NCI-H226 (cell line): Measurements from ENCODE around the gene TXN2.
A peak's percentile ranks its signal among the peaks of the same experiment; 100 is the strongest.
"Not testable (repeated sequence)": the region's sequence is repeated elsewhere in the genome, so short reads cannot be mapped to it uniquely, and the experiment has no call there.

ENCODE experiments used
- DNase-seq: peaks from one replicate; pipeline ENCODE4 v3.0.0-alpha.2; 2015

TXN2 gene, protein sequence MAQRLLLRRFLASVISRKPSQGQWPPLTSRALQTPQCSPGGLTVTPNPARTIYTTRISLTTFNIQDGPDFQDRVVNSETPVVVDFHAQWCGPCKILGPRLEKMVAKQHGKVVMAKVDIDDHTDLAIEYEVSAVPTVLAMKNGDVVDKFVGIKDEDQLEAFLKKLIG

DNA sequence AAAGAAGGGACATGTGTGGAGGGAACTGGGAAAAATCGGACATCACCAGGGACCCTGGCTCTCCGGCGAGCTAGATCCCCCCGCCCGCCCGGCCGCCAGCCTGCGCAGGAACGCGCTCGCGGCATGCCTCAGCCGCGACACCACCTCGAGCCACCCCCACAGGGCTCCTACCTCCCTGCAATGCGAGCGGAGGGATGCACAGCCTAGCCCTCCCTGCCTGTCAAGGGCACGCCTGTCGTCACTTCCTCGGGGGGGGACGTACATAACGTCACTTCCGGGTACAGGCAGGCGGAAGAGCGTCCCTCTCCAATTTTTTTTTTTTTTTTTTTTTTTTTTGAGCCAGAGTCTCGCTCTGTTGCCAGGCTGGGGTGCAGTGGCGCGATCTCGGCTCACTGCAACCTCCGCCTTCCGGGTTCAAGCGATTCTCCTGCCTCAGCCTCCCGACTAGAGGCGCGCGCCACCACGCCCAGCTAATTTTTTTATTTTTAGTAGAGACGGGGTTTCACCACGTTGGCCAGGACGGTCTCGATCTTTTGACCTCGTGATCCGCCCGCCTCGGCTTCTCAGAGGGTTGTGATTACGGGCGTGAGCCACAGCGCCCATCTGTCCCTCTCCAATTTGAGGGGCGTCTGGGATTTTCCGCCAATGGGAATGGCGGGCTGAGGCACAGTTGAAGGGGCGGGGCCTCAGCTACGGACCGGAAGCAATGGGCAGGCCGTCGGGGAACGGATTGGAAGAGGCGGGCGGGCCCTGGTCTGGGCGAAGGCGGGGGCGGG is at the start of gene TXN2:
TXN2 (minus strand) TSS at position 248 of the 776 bp plus-strand sequence. CDS start 803 bp downstream, outside the sequence.
- DNase-seq: peak; percentile 75

DNA sequence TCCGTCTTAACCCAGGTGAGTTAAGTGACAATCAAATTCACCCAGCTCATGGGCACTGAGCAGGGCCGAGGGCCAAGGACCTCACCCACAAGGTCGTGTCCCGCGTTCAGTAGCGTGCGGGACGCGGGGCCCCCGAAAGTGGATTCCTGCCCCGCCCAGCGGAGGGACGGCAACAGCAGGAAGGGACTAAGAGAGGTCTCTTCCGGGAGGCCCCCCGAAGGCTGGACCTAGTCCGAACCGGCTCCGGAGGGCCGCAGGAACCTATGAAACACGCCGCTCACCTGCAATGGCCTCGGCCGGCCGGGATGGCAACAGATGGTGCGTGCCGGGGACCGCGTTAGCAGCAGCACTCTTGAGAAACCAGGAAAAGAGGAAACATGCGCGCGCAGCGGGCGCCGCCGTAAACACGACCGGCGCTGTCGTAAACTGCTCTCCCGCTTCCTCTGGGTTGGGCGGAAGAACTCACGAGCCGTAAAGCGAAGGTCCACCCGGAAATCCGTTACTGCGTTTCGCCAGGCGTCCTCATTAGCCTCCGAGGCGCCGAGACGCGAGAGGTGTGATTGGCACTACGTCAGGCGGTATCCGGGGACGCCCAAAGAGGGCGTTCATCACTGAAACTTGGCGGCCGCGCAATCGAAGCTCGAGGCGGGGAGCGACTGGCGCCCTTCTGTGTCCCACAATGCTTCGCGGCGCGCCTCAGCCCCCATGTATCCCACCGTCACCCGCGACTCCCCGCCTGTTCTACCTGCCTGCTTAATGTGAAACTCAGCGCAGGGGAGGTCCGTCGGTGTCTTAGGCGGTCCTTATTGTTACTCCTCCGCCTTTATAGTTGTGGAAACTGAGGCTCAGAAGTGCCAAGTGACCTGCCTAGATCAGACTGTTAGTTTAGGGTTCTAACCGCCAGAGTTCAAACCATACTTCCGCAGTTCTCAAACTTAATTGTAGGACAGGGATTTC is 47.6 kb upstream of the TXN2 start, which contains the start of gene EIF3D:
EIF3D (minus strand) TSS at position 372 of the 957 bp plus-strand sequence. CDS start 3,045 bp downstream, outside the sequence.
- peak; percentile 96 for DNase-seq

DNA sequence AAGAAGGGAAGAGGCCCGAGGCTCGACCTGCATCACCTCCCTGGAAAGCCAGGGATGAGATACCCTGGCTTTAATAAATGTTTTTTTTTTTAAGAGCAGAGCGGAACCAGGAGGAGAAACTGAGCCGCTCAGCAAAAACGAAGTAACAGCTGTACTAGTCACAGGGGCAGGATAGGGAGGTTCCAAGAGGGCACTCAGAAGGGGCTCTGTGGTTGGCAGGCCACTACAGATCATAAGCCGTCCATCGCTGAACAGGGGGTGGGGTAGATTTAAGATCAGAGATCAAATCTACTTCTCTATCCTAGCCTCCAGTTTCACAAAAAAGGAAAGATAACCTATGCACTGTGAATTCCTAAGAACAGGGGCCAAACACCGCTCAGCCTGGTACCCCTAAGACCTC is 46.9 kb upstream of the TXN2 start:
- no peak for DNase-seq

- no peak for DNase-seq
These were observed 41.2 kb upstream of the TXN2 start for GRCh38 chr22:36522662-36523061.

DNA sequence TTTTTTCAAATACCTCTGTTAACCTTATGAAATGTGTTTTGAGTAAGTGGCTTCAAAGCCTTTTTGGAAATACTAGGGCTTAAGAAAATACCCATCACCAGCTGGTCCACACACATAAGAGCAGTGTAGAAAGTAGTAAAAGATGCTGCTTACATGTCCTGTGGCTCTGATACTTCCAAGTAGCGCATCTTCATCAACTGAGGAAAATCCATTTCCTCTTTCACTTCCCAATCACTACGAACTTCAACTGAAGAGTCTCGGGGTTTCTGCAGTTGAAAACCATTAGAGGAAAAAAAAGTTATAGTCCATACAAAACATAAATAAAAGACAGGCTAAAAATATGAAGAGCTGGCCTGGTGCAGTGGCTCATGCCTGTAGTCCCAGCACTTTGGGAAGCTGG is 39.0 kb upstream of the TXN2 start:
- no peak for DNase-seq

DNA sequence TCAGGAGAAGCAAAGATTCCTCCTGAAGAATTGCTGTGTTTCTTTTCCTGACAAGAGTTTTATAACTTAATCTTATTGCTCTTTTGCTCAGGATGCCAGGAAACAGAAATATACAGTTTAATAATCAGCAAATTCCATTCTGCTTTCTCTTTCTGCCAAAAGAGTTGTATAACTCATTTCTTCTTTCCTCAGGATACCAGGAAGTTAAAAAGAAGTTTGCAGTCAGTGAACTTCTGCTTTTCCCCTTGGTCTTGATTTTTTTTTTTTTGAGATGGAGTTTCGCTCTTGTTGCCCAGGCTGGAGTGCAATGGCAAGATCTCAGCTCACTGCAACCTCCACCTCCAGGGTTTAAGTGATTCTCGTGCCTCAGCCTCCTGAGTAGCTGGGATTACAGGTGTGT is 38.5 kb upstream of the TXN2 start:
- not testable (repeated sequence) for DNase-seq

DNA sequence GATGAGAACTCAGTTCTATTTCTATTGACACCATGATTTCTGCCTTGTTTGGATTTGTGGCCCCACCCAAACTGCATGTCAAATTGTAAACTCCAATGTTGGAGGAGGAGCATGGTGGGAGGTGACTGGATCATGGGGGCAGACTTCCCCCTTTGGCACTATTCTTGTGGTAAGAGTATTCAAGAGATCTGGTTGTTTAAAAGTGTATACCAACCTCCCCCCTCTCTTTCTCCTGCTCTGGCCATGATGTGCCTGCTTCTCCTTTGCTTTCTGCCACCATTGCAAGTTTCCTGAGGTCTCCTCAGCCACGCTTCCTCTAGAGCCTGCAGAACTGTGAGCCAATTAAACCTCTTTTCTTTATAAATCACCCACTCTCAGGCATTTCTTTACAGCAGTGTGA is 33.3 kb upstream of the TXN2 start:
- no peak for DNase-seq

GRCh38 chr22:36512991-36513390 is 31.6 kb upstream of the TXN2 start:
- DNase-seq: no peak

DNA sequence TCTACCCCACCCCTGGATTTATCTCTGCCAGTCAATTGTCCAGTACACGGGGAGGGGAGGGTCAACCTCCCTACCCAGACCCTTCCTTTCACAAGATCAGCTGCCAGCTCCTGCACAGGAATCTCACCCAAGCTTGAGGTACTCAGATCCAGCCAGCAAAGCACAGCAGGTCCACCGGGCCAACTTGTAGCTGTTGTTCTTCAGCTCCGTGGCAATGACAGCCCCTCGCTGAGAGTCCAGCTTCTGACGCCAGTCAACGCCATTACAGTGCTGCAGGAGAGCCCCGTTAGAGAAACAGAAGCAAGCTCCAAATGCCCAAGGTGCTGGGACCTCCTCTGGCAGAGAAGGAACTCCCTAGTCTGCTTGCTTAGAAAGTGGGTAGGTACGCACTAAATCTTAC is 30.9 kb upstream of the TXN2 start:
- DNase-seq: no peak

- peak; percentile 17 for DNase-seq
These were observed 29.8 kb upstream of the TXN2 start for GRCh38 chr22:36510966-36511881.

DNA sequence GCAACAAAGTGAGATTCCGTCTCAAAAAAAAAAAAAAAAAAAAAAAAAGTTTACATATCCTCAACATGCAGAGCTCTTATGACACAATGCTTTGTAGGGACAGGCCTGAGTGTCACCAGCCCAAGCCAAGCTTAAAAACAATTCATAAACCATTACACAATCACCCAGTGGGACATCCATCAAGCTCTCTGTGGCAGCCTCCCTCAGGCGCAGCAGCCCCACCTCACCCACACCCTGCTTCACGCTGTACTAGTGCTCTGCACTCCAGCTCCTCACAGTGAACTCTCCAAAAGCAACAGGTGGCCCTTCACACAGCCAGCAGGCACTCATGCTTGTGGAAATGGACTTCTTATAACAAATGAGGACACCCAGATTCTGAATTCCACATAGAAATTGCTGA is 28.9 kb upstream of the TXN2 start:
- DNase-seq: no peak

DNA sequence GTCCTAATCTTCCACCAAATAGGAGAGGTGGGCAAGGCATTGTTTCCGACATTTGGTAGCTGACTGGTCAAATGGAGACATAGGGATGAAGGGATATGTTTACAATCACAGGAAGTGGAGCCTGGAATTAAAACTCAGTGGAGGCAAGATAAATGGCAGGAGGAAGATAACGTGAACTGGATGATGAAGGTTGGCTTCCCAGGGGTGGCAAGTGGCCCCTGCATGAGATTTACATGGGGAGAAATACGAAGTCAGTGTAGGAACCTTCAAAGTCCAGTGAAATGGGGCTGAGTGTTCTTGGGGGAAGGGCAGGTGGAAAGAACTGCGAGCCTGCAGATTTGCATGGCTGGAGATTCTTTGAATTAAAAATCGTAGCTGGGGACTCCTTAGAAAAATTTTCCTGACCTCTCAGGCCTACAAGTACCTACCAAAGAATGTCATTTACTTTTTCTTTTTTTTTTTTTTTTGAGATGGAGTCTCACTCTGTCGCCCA is 26.1 kb upstream of the TXN2 start:
- no peak for DNase-seq

DNA sequence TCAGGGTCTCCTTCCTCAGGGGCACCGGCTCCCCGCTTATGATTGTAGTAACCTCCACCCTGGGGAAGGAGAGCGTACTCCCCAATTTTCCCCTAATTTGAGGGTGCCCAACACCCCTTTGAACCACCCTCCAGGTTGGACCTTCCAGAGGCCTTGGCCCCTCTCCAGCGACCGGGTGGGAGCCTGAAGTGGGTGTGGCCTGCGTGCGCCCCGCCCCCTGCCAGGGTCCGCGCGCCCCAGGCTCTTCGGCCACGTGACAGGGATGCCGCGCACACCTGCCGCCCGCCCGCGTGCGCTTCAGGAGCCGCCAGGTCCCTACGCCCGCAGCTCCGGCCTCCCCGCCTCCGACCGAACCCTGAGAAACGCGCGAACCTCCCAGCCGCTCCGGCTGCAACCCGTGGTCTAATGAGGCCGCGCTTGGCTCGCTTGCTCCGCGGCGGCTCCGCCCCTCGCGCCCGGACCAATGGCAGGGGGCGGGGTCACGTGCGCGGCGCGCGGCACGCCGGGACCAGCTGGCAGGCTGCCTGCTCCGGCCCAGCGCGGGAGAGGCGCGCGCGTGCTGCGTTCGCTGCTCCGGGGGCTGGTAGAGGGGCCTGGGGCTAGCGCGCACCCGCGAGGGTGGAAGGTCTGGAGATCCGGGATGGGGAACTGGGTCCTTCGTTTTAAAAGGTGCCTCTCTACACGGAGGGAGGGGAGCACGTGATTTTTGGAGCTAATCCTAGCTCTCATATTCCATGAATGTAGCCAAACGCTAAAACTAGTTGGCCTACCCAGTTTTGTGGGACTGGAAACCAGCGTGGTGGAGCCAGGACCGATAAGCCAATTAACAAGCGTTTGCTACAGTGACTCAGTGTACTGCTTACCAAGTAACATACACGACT is 25.4 kb upstream of the TXN2 start, which contains the start of gene FOXRED2:
FOXRED2 (minus strand) TSS at position 404 of the 881 bp plus-strand sequence. CDS start 618 bp downstream, outside the sequence.
- DNase-seq: peak; percentile 60

GRCh38 chr22:36505998-36506635 is 24.7 kb upstream of the TXN2 start:
- DNase-seq: no peak

GRCh38 chr22:36497910-36498665 is 16.6 kb upstream of the TXN2 start:
- no peak for DNase-seq

GRCh38 chr22:36493690-36494110 is 12.3 kb upstream of the TXN2 start:
- no peak for DNase-seq

DNA sequence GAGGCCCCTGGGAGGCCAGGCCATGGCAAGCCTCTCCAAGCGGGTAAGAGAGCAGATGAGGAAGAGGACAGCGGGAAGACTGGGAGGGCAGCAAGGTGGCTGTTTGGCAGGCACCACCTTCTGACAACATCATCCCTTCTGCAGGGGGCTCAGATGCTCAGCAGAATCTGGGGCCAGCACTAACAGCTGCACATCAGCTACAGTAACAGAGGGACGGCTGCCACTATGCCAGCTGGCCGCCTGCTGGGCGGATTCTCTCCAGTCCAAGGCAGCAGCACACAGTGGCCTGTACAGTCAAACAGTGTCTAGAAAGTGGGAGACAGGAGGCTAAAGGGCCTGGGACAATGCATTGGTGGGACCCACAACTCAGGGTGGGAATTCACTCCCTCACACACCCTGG is 10.7 kb upstream of the TXN2 start:
- DNase-seq: no peak

- no peak for DNase-seq
These were observed 9.7 kb upstream of the TXN2 start for GRCh38 chr22:36491155-36491554.

- DNase-seq: no peak
These were observed 5.4 kb upstream of the TXN2 start for GRCh38 chr22:36486619-36487384.
